HG02973 (cell line): ENCODE data around the gene WNT9A.

Experiments used
- ATAC-seq: cut with Tn5 transposase; IDR thresholded peaks from one replicate; pipeline ENCODE4 v1.9.1; 2021; ENCODE audit warnings: moderate library complexity; ENCODE audit not compliant: unreplicated experiment

Gene WNT9A

DNA sequence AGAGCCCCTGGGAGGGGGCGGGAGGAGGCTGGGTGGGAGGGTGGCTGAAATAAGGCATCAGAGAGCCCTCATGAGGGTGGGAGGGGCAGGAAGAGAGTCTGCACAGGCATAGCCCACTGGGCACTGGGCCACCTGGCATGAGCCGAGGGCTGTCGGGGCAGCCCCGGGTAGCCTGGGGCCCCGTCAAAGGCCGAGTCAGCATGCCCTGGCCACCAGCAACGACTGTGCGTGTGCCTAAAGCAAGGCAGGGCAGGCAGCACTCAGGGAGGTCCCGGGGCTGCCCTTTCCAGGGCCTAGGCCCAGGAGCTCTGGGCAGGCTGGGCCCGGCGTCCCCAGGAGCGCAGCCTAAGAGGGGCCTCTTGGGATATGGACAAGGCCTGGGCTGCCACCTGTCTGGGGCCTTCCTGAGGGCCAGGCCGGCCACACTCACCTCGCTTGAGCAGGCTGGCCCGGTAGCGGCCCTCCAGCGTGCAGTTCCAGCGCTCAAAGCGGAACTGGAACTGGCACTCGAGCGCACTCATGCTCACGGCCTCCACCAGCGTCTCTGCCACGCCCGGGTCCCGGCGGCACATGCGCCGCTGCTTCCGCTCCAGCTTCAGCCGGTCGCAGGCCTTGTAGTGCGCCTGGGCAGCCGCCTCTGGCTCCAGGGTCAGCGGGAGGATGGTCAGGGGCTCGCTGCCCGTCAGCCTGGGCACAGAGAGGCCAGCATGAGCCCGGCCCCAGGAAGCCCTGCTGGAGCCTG lies 22.7 kb downstream of the WNT9A start:
- ATAC-seq, result no peak

DNA sequence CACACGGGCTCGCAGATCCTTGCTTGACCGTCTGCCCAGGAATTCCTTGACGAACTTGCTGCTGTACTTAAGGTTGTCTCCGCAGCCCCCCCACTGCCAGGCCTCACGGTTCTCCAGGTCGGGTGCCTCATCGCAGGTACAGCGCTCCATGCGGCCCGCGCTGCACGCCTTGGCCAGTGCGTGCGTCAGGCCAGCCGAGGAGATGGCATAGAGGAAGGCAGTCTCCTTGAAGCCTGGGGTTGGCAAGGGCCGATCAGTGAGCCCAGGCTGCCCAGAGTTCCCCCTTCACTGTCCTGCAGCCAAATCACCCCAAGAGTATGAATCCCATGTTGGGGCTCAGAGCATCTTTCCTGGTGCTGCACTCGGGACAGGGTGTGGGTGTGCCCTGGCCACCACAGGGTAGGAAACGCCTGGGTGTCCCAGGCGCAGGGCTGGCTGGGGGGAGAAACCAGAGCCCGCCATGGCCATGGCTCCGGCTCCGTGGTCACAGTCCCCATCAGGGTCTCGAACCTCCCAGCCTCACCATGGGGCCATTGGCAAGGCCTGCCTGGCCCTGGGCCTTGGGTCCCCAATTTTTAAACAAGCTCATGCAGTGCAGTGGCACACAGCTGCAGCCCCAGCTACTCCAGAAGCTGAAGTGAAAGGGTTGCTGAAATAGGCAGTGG lies 23.4 kb downstream of the WNT9A start:
- ATAC-seq, result no peak

DNA sequence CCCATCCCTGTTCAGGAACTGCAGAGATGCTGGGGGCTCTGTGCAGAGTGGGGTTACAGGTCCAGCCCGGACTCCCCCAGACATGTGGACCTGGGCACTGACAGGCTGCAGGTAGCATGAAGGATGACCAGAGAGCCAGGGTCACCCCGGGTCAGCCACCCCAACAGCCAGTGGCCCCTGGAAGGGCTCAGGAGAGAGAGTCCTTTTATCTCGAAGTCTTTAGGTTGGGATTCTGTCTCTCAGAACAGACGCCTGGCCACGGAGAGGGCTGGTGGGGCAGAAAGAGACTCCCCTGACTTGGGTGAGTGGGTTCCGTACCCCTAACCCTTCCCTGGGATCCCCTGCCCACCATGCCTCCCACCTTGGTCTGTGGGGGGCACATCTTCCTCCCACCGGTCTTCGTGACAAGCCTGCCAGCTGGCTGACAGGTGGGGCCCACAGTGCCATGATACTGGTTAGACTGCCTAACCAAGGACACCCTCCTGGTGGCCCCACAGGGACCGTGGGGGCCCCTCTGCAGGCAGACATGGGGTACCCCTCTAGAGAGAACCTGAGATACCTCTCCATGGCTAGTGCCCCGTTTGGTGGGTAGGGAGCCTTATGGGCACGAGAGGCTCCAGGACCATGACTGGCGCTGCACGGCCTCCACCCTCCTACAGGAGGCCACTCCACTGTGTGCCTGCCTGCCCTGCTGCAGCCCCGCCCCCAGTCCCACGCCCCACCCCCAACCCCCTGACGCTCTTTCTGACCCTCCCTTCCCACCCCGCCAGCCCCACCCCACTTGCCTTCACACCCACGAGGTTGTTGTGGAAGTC lies 24.2 kb downstream of the WNT9A start:
- ATAC-seq, result no peak

DNA sequence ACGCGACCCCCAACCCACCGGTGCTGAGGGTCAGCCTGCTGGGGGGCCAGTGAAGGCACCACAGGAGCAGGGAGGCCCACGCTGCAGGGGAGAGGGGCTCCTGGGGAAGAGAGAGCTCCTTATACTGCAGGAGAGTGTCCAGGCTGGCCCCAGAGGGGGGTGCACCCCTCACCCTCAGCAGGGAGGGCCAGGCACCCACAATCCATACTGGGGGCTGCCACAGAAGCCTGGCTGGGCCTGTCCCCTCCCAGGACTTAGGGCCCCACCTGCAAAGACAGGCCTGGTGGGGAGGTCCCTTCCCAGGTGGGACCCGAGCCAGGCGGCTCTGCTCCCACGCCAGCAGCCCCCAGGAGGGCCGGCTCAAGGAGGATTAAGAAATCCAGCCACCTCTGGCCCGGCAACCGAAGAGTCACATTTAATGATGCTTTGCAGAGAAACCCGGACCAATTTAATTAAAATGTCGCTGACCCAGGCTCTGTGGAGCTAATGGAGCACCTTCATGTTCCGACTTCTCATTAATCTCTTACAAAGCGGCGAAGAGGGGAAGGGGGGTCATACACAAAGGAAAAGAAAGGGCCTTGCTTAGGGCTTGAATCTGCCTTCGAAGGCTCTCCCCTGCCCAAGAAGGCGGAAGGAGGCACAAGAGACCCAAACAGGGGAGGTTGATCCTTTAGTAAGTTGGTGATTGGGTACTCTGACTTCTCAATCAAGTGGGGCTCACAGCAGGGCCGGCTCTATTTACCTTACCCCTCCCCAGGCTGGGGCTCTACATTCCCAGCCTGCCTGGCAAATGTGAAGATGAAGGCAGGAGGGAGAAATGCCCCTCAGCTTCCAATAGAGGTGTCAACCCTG lies 25.0 kb downstream of the WNT9A start:
- no peak for ATAC-seq

DNA sequence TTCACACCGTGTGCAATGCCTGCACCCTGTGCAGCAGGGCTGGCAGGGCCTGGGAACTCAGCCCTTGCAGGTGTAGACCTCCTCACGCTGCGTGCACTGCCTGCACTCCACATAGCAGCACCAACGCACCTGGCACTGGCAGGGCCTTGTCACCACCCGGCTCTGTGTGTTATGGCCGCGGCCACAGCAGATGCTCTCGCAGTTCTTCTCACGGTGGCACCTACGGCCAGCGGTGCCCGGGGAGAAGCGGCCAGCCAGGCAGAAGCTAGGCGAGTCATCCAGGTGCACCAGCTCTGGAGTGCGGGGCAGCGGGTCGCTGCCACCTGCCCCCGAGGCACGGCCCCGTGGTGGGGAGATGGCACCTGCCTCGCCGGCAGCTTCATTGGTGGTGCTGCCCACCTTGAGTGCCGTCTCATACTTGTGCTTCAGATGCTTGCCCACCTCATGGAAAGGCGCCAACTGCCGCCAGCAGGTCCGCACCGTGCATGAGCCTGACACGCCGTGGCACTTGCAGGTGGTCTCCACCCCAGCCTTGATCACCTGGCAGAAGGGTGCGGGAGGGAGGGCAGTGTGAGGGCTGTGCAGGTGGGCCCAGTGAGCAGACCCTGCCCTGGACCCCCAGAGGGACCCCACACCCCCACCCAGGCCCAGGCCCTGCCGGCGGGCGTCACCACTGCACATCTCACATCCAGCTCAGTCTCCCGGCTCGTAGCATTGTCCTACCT lies 26.1 kb downstream of the WNT9A start:
- ATAC-seq, result no peak

DNA sequence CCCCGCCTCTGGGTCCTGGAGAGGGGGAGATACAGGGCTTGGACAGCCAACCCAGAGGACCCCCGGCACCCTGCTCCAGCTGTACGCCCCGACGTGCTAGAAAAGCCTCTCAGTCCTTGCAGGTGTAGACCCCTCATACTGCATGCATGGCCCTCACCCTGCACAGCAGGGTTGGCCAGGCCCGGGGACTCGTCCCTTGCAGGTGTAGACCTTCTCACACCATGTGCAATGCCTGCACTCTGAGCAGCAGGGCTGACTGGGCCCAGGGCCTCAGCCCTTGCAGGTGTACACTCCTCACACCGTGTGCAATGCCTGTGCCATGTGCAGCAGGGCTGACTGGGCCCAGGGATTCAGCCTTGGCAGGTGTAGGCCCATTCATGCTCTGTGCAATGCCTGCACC lies 26.8 kb downstream of the WNT9A start:
- no peak for ATAC-seq

DNA sequence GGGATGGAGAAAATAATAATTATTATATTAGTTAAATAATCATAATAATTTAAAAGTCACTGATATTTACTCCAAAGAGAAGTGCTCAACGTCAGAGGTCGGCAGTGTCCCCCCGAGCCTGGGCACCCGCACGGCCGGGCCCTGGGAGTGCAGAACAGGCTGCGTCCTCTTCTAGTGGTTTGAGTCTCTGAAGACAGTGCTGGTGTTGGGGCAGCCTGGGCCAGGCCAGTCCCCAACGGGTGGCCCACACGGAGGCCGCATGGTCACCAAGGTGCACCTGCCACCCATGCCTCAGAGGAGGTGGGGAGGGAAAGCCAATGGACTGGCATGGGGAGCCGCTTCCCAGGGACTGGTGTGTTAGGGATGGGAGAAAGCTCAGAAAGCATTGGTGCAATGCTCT lies 27.3 kb downstream of the WNT9A start:
- ATAC-seq, result no peak

DNA sequence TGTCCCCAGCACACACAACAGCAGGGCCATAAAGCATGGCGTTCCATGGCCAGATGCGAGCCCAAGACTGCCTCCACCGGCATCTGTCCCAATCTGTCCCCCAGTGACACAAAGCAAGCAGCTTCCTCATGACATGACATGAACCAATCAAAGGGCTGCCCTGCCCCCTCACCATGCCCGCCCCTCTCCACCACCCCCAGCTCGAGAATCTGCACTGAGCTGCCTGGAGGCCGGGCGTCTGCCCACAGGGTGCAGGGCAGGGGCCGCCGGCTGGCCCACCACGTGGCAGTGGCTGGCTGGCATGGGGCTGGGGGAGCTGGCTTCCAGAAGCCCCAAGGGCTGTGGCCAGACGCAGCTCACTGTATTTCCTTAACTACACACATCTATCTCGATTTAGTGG lies 27.8 kb downstream of the WNT9A start:
- no peak for ATAC-seq

DNA sequence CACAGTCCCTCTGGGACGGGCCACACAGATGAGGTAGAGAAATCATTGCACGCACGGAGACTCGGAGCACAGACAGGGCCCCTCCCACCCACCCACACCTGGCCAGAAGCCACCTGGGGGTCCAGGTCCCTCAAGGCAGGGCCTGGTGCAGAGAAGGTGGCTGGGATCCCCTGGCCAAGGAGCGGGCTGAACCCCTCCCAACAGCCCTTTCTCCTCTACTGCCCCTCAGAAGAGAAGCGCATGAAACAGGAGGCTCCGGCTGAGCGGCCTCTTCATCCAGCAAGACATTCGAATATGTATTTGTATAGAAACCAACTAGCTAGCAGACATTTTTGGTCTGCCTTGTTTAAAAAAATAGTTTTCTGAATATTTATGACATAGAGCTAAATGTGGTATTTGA lies 29.0 kb downstream of the WNT9A start:
- no peak for ATAC-seq

DNA sequence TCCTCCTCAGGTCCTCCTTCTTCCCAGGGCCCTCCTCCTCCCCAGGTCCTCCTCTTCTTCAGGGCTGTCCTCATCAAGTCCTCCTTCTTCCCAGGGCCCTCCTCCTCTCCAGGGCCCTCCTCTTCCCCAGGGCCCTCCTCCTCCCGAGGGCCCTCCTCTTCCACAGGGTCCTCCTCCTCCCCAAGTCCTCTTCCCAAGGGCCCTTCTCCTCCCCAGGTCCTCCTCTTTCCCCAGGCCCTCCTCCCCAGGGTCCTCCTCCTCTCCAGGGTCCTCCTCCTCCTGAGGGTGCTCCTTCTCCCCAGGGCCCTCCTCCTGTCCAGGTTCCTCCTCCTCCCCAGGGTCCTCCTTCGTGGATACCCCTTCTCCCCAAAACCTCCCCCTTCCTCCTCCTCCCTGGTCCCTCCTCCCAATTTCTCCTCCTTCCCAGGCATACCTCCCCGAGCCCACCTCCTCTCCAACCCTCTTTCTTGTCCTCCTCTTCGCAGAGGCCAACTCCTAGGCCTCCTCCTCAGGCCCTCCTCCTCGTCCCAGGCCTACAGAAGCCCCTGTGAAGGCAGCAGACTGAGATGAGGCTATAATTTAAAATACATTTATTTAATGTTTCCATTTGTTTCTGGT lies 29.5 kb downstream of the WNT9A start:
- ATAC-seq, result no peak

DNA sequence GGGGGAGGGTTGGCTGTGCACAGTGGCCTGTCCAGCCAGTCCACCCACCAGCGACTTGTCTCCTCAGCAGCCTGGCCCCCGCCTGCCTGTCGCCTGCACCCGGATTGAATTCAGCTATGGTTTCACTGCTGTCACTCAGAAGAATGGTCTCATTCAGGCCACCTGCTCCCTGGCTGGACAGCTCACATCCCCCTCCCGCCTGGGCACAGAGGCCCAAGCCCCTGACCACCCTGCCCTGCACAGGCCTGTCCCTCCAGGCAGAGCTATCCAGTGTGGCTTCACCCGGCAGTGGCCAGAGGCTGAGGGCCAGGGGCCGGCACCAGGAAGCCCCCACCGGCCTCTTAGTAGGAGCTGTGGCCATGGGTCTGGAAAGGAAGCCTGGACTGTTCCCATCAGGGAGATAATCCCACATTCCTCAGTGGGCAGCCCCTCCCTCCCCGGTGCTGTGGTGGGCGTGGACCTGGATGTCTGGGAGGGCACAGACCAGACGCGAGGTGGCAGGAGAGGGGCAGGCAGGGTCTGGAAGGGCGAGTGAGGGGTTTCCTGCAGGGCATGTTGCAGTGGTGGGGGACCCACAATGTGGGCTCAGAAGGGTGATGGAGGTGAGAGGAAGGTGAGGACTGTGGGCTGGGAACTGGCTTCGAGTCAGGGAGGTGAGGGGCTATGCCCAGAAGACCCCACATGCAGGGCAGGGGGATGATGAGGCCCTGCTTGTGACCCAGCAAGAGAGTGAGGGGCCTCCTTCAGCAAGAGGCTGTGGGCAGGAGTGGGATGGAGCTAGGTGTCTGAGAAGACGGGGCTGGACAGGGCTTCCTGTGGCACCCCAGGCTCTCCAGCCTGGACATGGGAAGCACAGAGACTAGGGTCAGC lies 30.4 kb downstream of the WNT9A start:
- no peak for ATAC-seq

DNA sequence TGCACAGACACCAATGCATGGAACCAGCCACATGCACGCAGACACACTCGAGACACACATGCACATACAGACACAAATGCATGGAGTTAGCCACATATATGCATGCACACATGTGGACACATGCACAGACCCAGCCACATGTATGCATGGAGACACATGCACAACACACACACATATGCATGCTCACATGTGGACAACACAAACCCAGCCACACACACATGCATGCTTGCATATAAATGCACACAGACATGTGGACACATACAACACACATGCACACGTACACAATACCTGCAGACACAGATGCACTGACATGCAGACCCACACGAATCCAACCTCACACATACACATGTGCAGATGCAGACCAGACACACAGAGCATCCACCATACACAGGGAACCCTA lies 31.1 kb downstream of the WNT9A start:
- ATAC-seq, result no peak

DNA sequence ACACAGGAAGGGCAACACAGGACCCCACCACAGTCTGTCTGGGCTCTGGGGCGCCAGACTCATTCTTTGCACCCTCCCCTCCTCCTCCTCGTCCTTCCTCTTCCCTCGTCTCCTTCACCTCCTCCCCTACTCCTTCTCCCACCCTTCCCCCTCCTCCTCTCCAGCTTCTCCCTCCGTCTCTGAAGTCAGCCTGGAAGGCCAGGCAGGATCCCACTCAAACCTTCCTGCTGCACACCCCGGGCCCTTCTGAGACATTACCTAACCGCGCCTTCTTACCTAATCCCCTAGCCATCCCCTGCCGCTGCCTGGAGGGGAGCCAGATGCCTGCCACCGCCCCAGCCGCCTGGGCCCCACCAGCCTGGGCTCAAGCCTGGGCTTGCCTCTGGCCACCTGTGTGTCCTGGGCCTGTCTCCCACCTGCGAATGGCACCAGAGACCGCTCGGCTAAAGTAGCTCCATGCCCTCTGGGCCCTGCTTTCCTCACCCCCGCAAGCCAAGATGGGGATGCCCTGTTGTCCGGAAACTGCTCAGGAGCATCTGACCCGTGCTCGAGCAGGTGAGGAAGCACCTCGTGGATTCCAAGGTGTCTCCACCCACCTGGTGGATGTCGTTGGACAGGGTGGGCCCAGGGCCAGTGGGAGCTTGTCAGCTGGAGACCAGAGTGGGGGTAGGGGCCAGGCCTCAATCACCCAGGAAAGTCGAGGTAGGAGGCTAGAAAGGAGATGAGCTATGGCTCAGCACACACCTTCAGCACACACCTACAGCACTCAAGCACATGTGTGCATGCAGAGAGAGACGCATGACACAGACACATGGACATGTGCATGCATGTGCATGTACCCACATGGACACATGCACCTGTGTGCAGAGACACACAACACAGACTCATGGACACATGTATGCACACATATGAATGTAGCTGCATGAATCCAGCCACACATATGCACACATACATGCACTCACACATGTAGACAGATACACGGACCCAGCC lies 31.9 kb downstream of the WNT9A start:
- ATAC-seq, result no peak

DNA sequence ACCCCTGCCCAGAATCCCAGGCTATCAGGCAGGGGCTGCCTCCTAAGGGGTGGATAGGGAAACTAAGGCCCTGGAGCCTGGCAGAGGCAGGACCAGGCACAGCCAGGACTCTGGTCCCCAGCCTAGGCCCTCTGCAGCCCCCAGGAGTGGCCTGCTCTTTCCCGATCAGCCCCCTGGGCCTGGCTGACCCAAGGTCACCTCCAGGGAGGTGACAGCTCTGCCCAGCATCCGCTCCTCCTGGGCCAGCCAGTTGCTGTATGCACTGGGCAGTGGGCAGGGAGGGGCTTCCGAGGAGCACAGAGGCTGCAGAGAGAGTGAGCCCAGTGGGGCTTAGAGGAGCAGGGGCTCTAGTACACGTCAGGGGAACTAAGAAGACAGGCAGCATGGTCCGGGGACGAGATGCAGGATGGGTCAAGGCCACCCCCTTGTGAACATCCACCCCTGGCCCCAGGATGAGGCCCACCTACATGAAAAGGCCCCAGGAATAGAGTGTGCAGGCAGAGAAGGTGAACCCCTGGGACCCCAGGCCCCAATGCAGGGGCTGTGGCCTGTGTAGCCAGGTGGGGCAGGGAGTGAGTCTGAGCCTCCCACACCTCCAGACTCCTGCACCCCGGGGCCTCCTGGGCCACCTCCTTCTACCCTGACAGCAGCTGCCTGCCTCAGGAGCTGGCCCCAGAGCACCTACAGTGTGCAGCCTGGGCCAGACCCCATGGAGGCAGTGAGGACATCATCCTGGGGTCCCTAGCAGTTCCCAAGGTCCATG lies 32.8 kb downstream of the WNT9A start:
- no peak for ATAC-seq

DNA sequence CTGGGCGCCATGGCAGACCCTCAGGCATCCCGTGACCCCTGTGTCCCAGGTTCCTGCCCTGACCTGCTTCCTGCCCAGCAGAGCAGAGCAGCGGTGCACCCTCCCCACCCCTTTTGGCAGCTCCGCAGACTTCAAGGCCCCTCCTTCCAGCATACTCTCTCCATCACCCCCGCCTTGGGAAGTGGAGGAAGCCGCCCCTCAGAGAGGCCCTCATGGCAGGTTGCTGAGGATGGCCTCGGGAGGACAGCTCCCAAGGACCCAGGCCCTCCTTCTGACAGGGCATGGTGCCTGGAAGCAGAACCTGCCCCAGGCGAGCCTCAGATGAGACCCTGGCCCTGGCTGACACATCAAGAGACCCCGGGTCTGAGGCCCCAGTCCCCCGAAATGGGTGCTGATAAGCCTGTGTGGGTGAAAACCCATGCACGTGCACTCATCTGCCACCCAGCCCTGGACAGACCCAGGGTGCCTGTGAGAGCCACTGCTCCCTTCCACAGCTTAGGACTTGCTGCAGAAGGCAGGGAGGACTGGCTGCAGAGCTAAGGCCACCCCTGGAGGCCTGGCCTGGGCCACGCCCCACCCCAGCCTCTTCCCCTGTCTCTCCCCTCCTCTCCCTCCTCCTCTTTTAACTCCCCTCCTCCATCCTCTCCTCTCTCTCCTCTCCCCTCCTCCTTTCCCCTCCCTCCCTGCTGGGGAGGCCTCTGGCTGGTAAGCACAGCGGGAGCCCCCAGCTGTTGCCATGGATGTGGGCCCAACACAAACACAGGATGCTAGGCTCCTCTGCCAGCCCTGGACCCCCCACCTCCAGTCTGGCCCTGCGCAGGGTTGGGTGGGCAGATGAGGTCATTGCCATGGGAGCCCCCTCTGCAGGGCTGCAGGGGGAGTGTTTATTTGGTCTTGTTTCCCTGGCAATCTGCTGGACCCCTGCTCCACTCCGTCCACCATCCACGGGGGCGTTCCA lies 33.7 kb downstream of the WNT9A start:
- ATAC-seq, result no peak

DNA sequence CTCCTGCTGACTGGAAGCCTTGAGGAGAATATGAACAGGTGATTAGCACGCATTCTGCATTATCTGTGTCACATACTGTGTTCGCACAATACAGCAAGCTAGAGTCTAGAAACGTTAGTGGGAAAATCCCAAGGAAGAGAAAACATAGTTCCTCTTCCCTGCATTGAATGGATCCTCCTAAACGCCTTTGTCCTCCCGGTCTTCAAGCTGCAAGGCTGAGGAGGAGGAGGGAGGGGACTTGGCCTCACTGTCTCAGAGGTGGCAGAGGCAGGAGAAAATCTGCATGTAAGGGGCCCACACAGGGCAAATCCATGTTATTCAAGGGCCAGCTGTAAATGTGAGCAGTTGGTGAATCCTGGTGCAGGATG lies 34.4 kb downstream of the WNT9A start:
- ATAC-seq, result no peak
